GM21576 (cell line): ENCODE data around the gene KLF16.

Experiments used
- ATAC-seq: cut with Tn5 transposase; IDR thresholded peaks from one replicate; pipeline ENCODE4 v1.9.1; 2021; ENCODE audit warnings: mild to moderate bottlenecking, moderate library complexity; ENCODE audit not compliant: unreplicated experiment

The KLF16 gene

GRCh38 chr19:1811942-1812425 is 51.4 kb downstream of the KLF16 start, which contains the start of gene ATP8B3:
Gene ATP8B3, minus strand, starts transcription at chr19:1812276. Its CDS starts 540 bp downstream, at chr19:1811736.
- peak; percentile 12 for ATAC-seq

- no peak for ATAC-seq
Observed at GRCh38 chr19:1811472-1811894, 51.9 kb downstream of the KLF16 start.

- ATAC-seq = no peak
Observed at GRCh38 chr19:1810439-1811160, 52.8 kb downstream of the KLF16 start.

- no peak for ATAC-seq
Observed at GRCh38 chr19:1809678-1810077, 53.7 kb downstream of the KLF16 start.

- ATAC-seq = no peak
Observed at GRCh38 chr19:1808395-1808731, 55.0 kb downstream of the KLF16 start.

- ATAC-seq = no peak
Observed at GRCh38 chr19:1807695-1808394, 55.5 kb downstream of the KLF16 start.

- no peak for ATAC-seq
Observed at GRCh38 chr19:1807030-1807694, 56.2 kb downstream of the KLF16 start.

- no peak for ATAC-seq
Observed at GRCh38 chr19:1806184-1807029, 57.0 kb downstream of the KLF16 start.

- ATAC-seq = no peak
Observed at GRCh38 chr19:1805401-1806183, 57.8 kb downstream of the KLF16 start.

- ATAC-seq = no peak
Observed at GRCh38 chr19:1804858-1805257, 58.5 kb downstream of the KLF16 start.
